Mesenchymal stem cell (in vitro differentiated cells and primary cell): Measurements from ENCODE around the gene CSRP1.

Experiments used
- DNase-seq: peaks from one replicate; pipeline ENCODE4 v3.0.0-alpha.2; 2013
- H2AFZ ChIP-seq: one replicate; pipeline ENCODE4 v1.6.1; 2013; ENCODE audit warnings: low read depth, mild to moderate bottlenecking, control low read depth, inconsistent platforms, low read length, moderate library complexity
- H2AK5ac ChIP-seq: 2 replicates; pipeline ENCODE4 v1.6.1; 2013; ENCODE audit warnings: low read length, moderate library complexity, mild to moderate bottlenecking, inconsistent platforms; ENCODE audit not compliant: severe bottlenecking
- H2BK120ac ChIP-seq: one replicate; pipeline ENCODE4 v1.6.1; 2013; ENCODE audit warnings: low read depth, mild to moderate bottlenecking, inconsistent platforms, low read length, moderate library complexity
- H2BK12ac ChIP-seq, 2 experiments: one replicate each; pipeline ENCODE4 v1.6.1; 2013; ENCODE audit warnings: inconsistent platforms in 2 of 2, low read length in 2 of 2, mild to moderate bottlenecking in 2 of 2, moderate library complexity in 2 of 2, control low read depth in 1 of 2
- H2BK15ac ChIP-seq: one replicate; pipeline ENCODE4 v1.6.1; 2013; ENCODE audit warnings: mild to moderate bottlenecking, low read depth, inconsistent platforms; ENCODE audit not compliant: poor library complexity, severe bottlenecking
- H2BK5ac ChIP-seq: 2 replicates; pipeline ENCODE4 v1.6.1; 2013; ENCODE audit warnings: low read depth, mild to moderate bottlenecking, low read length, control low read depth, inconsistent platforms; ENCODE audit not compliant: poor library complexity, severe bottlenecking
- H3K14ac ChIP-seq, 2 experiments: one replicate each; pipeline ENCODE4 v1.6.1; 2013; ENCODE audit warnings: inconsistent platforms in 2 of 2, low read length in 2 of 2, control low read depth in 1 of 2, mild to moderate bottlenecking in 1 of 2, moderate library complexity in 1 of 2
- H3K18ac ChIP-seq, 2 experiments: one replicate each; pipeline ENCODE4 v1.6.1; 2013; ENCODE audit warnings: inconsistent platforms in 2 of 2, low read length in 2 of 2, control low read depth in 1 of 2, low read depth in 1 of 2, mild to moderate bottlenecking in 1 of 2
- H3K23ac ChIP-seq, 2 experiments: one replicate each; pipeline ENCODE4 v1.6.1; 2013; ENCODE audit warnings: inconsistent platforms in 2 of 2, low read length in 2 of 2, mild to moderate bottlenecking in 2 of 2, moderate library complexity in 2 of 2, control low read depth in 1 of 2
- H3K27ac ChIP-seq: 2 replicates; pipeline ENCODE4 v1.5.1; 2013; ENCODE audit warnings: mild to moderate bottlenecking, moderate library complexity, low read length, control low read depth, inconsistent platforms; ENCODE audit not compliant: poor library complexity, severe bottlenecking
- H3K27me3 ChIP-seq, 2 experiments: 2 replicates each; pipeline versions ENCODE4 v1.6.1 to v1.7.0; 2013; ENCODE audit warnings: low read length in 2 of 2, mild to moderate bottlenecking in 2 of 2, moderate library complexity in 2 of 2, control low read depth in 1 of 2, inconsistent platforms in 1 of 2; ENCODE audit not compliant: control insufficient read depth in 1 of 2, insufficient read depth in 1 of 2
- H3K36me3 ChIP-seq, 2 experiments: 2 replicates each; pipeline versions ENCODE4 v1.6.1 to v1.7.0; 2013; ENCODE audit warnings: low read length in 2 of 2, control low read depth in 1 of 2, inconsistent platforms in 1 of 2, low read depth in 1 of 2, mild to moderate bottlenecking in 1 of 2; ENCODE audit not compliant: insufficient read depth in 2 of 2, control insufficient read depth in 1 of 2
- H3K4ac ChIP-seq, 2 experiments: one replicate each; pipeline ENCODE4 v1.6.1; 2013; ENCODE audit warnings: inconsistent platforms in 2 of 2, low read length in 2 of 2, mild to moderate bottlenecking in 2 of 2, moderate library complexity in 2 of 2, control low read depth in 1 of 2, low read depth in 1 of 2
- H3K4me1 ChIP-seq: 2 replicates; pipeline ENCODE4 v1.6.1; 2013; ENCODE audit warnings: low read depth, low read length, control low read depth; ENCODE audit not compliant: control insufficient read depth, insufficient read depth
- H3K4me2 ChIP-seq: 2 replicates; pipeline ENCODE4 v1.6.1; 2013; ENCODE audit warnings: low read length, mild to moderate bottlenecking, inconsistent platforms; ENCODE audit not compliant: poor library complexity, severe bottlenecking
- H3K4me3 ChIP-seq, 2 experiments: 2 replicates each; pipeline versions ENCODE4 v1.5.1 to v1.7.0; 2013; ENCODE audit warnings: low read length in 2 of 2, mild to moderate bottlenecking in 2 of 2, control low read depth in 1 of 2, low read depth in 1 of 2; ENCODE audit not compliant: insufficient read depth in 1 of 2
- H3K79me1 ChIP-seq: replicated peaks from 2 replicates; pipeline ENCODE4 v1.6.1; 2013; ENCODE audit warnings: mild to moderate bottlenecking, control low read depth, low read length, inconsistent platforms; ENCODE audit not compliant: poor library complexity, severe bottlenecking
- H3K9ac ChIP-seq: 2 replicates; pipeline ENCODE4 v1.7.0; 2013; ENCODE audit warnings: mild to moderate bottlenecking, low read length, moderate library complexity
- H3K9me3 ChIP-seq: 2 replicates; pipeline ENCODE4 v1.7.0; 2013; ENCODE audit warnings: mild to moderate bottlenecking, low read length; ENCODE audit not compliant: control insufficient read depth
- H4K8ac ChIP-seq: one replicate; pipeline ENCODE4 v1.6.1; 2013; ENCODE audit warnings: inconsistent platforms, mild to moderate bottlenecking, low read length, moderate library complexity
- H4K91ac ChIP-seq: one replicate; pipeline ENCODE4 v1.6.1; 2013; ENCODE audit warnings: mild to moderate bottlenecking, low read length, inconsistent platforms
- WGBS: methylation state at CpG from one replicate; pipeline ENCODE4 v1.1.7; 2013; ENCODE audit warnings: mixed read lengths; 5-methylcytosine and 5-hydroxymethylcytosine counted together

Gene CSRP1

DNA sequence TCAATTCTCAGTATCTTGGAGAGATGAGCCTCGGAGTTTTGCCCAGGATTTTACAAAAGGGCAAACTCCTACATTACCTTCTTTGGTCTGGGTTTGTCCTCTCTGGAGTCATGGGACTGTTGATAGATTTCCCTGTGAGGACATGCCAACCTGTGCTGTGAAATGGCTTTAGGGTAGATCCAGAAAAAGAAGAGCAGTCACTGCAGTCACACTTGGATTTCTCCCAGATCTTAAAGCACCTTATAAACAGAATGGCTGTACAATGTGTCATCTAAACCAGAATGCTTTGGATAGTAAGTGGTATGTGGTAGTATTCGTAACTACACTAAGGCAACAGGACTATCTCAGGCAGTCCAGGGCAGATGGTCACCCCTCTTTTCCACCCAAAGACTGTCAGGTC is 1.9 kb upstream of the CSRP1 start:
- 80% methylated on average over 2 of the region's 2 CpGs for WGBS
- Histone ChIP-seq H3K27me3 (no peaks in the 10 kb centered on the region), H3K36me3 (no peaks in the 10 kb centered on the region), H2BK12ac (no peak overlapping the region), H2BK120ac (no peak overlapping the region), H3K9me3 (no peaks in the 10 kb centered on the region), H2AFZ (no peak overlapping the region), H3K23ac (no peak overlapping the region), H2BK15ac (no peak overlapping the region), H3K4me2 (no peak overlapping the region), H3K18ac (no peak overlapping the region), H2BK5ac (no peak overlapping the region), H4K8ac (no peak overlapping the region), H3K79me1 (no peaks in the 10 kb centered on the region), H3K9ac (no peak overlapping the region), H3K4me1 (peaks cover 14% of the 10 kb centered on the region), H4K91ac (no peak overlapping the region), H3K27ac (no peak overlapping the region), H3K14ac (no peak overlapping the region), H2AK5ac (no peak overlapping the region), H3K4me3 (no peak overlapping the region), H3K4ac (peak overlapping the region in 1 of 2 experiments; percentile 5)
- peak; percentile 70 for DNase-seq

DNA sequence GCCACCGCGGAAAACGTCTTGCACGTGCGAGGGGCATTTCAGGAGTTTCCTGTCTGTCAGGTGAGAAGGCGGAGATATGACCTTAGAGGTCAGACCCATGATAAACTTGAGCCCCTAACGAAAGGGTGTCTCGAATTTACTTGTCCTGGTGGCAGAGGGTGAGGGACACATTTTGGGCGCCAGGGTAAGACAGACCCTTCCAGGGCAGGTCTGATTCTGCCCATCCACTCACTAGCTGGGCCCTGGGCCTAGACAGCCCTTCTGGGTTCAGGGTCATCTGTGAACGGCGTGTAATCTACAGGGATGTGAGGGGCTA is 395 bp upstream of the CSRP1 start:
- Histone ChIP-seq H3K14ac (peak overlapping the region in 1 of 2 experiments; percentile 44), H4K91ac (peak overlapping the region; percentile 78), H2BK120ac (peak overlapping the region; percentile 83), H3K18ac (peak overlapping the region; percentile 88 to 89), H3K27me3 (no peaks in the 10 kb centered on the region), H3K4me1 (peaks cover 18% of the 10 kb centered on the region), H4K8ac (peak overlapping the region; percentile 87), H2BK12ac (peak overlapping the region; percentile 88 to 95), H3K4ac (peak overlapping the region; percentile 31 to 65), H3K23ac (no peak overlapping the region), H2BK5ac (no peak overlapping the region), H3K27ac (no peak overlapping the region), H3K79me1 (no peaks in the 10 kb centered on the region), H2AFZ (peak overlapping the region; percentile 36), H2BK15ac (no peak overlapping the region), H2AK5ac (peak overlapping the region; percentile 45), H3K4me3 (peak overlapping the region in 1 of 2 experiments; percentile 87), H3K4me2 (no peak overlapping the region), H3K9ac (peak overlapping the region; percentile 87), H3K36me3 (no peaks in the 10 kb centered on the region), H3K9me3 (no peaks in the 10 kb centered on the region)
- no peak for DNase-seq
- WGBS: 68% methylated on average over 11 of the region's 11 CpGs

DNA sequence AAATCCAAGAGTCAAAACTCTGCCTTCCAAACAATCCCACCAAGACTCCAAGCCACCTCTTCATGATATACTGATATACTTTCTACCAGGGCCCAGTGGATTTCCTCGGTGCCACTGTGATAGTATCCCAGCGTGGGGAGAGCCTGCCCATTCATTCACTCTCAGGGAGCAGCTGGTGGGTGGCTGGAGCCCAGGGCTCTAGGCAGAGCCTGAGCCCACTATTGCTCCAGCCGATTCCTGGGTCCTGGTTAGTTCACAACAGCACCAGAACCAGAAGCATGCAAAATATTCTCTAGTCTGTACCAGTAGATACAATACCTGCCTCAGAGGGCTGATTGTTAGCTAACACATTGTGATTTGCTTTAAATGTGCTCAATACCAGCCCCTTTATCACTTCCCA is 831 bp downstream of the CSRP1 start:
- Histone ChIP-seq H4K8ac (no peak overlapping the region), H3K4ac (no peak overlapping the region), H3K23ac (no peak overlapping the region), H3K9me3 (no peaks in the 10 kb centered on the region), H3K27ac (peak overlapping the region; percentile 15), H3K18ac (no peak overlapping the region), H3K4me1 (peaks cover 17% of the 10 kb centered on the region), H4K91ac (no peak overlapping the region), H3K4me2 (no peak overlapping the region), H2AK5ac (no peak overlapping the region), H3K36me3 (no peaks in the 10 kb centered on the region), H2BK12ac (no peak overlapping the region), H2BK120ac (no peak overlapping the region), H3K79me1 (no peaks in the 10 kb centered on the region), H3K9ac (peak overlapping the region; percentile 87), H3K14ac (no peak overlapping the region), H3K27me3 (no peaks in the 10 kb centered on the region), H2AFZ (no peak overlapping the region), H2BK15ac (no peak overlapping the region), H3K4me3 (peak overlapping the region in 1 of 2 experiments; percentile 87), H2BK5ac (no peak overlapping the region)
- WGBS: 82% methylated on average over 3 of the region's 3 CpGs
- no peak for DNase-seq

DNA sequence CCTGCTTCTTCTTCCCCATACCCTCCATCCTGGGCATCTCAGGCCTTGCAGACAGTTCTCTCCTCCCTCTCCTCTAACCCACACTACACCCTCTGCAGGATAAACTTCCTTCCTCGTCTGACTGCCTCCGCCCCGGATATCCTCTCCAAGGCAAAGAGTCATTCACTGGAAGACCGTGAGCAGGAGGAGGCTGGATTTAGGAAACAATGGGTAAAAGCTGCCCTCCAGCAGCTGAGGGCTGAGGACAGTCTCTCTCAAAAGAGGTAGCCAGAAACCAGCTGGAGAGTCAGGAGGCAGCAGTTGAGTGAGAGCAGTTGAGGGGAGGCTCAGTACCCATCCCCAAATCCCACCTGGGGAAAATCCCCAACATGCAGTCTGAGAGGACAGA is 1.4 kb downstream of the CSRP1 start:
- Histone ChIP-seq H2BK120ac (no peak overlapping the region), H3K4me1 (peaks cover 21% of the 10 kb centered on the region), H4K8ac (peak overlapping the region; percentile 16), H3K36me3 (no peaks in the 10 kb centered on the region), H2AK5ac (no peak overlapping the region), H3K27me3 (no peaks in the 10 kb centered on the region), H3K9ac (peak overlapping the region; percentile 87), H3K18ac (peak overlapping the region in 1 of 2 experiments; percentile 59), H2BK15ac (no peak overlapping the region), H4K91ac (peak overlapping the region; percentile 5), H3K27ac (peak overlapping the region; percentile 10), H2BK5ac (no peak overlapping the region), H3K4ac (peak overlapping the region in 1 of 2 experiments; percentile 81), H3K14ac (peak overlapping the region in 1 of 2 experiments; percentile 83), H2BK12ac (peak overlapping the region in 1 of 2 experiments; percentile 84), H3K23ac (peak overlapping the region in 1 of 2 experiments; percentile 32), H2AFZ (no peak overlapping the region), H3K79me1 (no peaks in the 10 kb centered on the region), H3K4me2 (no peak overlapping the region), H3K4me3 (peak overlapping the region in 1 of 2 experiments; percentile 87), H3K9me3 (no peaks in the 10 kb centered on the region)
- peak; percentile 72 for DNase-seq
- WGBS: 11% methylated on average over 4 of the region's 4 CpGs
